Astrocyte (in vitro differentiated cells and primary cell): ENCODE results near the gene SLC51B.

Experiments
- EZH2 ChIP-seq: IDR thresholded peaks from 2 replicates; pipeline ENCODE4 v1.6.1; 2012; ENCODE audit warnings: mild to moderate bottlenecking, low read length, inconsistent platforms; ENCODE audit not compliant: insufficient read depth
- TF ChIP-seq, protein P1 (sequence below): IDR thresholded peaks from 2 replicates; pipeline ENCODE4 v1.5.1; 2011; ENCODE audit warnings: low read depth, mild to moderate bottlenecking, inconsistent platforms, low read length, moderate library complexity; ENCODE audit not compliant: insufficient read depth

DNA sequence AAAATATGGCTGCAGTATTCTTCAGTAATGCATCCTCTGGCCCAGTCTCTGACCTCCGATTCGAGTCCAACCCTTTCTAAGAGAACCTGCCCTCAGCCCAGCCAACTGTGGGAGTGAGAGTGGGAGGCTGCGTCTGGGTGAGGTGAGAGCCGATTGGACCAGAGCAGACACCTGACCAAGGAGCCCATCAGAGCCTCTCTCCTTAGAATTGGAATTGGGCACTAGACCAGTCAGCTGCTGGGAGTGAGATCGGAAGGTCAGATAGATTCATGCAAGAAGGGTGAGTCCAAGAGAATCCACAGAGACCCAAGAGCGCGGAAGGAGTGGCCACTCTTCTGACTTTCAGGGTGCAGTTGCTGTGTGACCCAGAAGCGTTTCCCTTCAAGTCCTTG, 12.4 kb downstream of the SLC51B start:
- TF ChIP-seq, protein P1, sequence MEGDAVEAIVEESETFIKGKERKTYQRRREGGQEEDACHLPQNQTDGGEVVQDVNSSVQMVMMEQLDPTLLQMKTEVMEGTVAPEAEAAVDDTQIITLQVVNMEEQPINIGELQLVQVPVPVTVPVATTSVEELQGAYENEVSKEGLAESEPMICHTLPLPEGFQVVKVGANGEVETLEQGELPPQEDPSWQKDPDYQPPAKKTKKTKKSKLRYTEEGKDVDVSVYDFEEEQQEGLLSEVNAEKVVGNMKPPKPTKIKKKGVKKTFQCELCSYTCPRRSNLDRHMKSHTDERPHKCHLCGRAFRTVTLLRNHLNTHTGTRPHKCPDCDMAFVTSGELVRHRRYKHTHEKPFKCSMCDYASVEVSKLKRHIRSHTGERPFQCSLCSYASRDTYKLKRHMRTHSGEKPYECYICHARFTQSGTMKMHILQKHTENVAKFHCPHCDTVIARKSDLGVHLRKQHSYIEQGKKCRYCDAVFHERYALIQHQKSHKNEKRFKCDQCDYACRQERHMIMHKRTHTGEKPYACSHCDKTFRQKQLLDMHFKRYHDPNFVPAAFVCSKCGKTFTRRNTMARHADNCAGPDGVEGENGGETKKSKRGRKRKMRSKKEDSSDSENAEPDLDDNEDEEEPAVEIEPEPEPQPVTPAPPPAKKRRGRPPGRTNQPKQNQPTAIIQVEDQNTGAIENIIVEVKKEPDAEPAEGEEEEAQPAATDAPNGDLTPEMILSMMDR = no peak
- TF ChIP-seq EZH2 = no peak
